SK-N-SH (cell line): Measurements from ENCODE around the gene NYAP1.

Experiments
- EZH2phosphoT487 ChIP-seq: fragments of 200-600 bp; sonication (generic); IDR thresholded peaks from 2 replicates; pipeline ENCODE4 v1.6.1; 2017; ENCODE audit warnings: low read depth, mixed run types, mild to moderate bottlenecking, antibody characterized with exemption, moderate library complexity, borderline replicate concordance
- RCOR1 ChIP-seq: fragments of 150-350 bp; IDR thresholded peaks from 2 replicates; pipeline ENCODE4 v1.6.1; 2017; ENCODE audit warnings: antibody characterized with exemption, low read length
- SIN3A ChIP-seq: IDR thresholded peaks from 2 replicates; pipeline ENCODE4 v1.6.1; 2012; ENCODE audit warnings: low read depth, mild to moderate bottlenecking, low read length, moderate library complexity, borderline replicate concordance
- SMC3 ChIP-seq: IDR thresholded peaks from 2 replicates; pipeline ENCODE4 v1.6.1; 2012; ENCODE audit warnings: low read depth, low read length, improper control_type of control experiment
- YY1 ChIP-seq: IDR thresholded peaks from 2 replicates; pipeline ENCODE4 v1.4.0; 2012; ENCODE audit warnings: low read depth, mild to moderate bottlenecking
- TF ChIP-seq, protein P1 (sequence below): IDR thresholded peaks from 2 replicates; pipeline ENCODE4 v1.6.1; 2012; ENCODE audit warnings: mild to moderate bottlenecking, low read depth, low read length, moderate library complexity
- TF ChIP-seq, protein P2 (sequence below): fragments of 200-600 bp; sonication (generic); IDR thresholded peaks from 2 replicates; pipeline ENCODE4 v1.6.1; 2017; ENCODE audit warnings: antibody characterized with exemption, mild to moderate bottlenecking, moderate library complexity
- TF ChIP-seq, protein P3 (sequence below): IDR thresholded peaks from 2 replicates; pipeline ENCODE4 v1.4.0; 2012; ENCODE audit warnings: low read depth, borderline replicate concordance
- TF ChIP-seq, protein P4 (sequence below): fragments of 150-350 bp; IDR thresholded peaks from 2 replicates; pipeline ENCODE4 v1.6.1; 2016; ENCODE audit warnings: mild to moderate bottlenecking, low read depth, low read length

DNA sequence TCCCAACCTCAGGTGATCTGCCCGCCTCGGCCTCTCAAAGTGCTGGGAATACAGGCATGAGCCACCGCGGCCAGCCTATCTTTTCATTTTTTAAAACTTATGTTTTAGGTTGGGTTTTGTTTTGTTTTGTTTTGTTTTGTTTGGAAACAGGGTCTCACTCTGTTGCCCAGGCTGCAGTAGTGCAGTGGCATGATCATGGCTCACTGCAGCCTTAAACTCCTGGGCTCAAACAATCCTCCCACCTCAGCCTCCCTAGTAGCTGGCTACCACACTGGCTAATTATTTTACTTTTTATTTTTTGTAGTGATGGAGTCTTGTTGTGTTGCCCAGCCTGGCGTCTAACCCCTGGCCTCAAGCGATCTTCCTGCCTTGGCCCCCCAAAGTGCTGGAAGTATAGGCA, 35.9 kb downstream of the NYAP1 start:
- TF ChIP-seq EZH2phosphoT487 (no peak), RCOR1 (no peak), SIN3A (no peak), YY1 (no peak), SMC3 (no peak)
- TF ChIP-seq, protein P1, sequence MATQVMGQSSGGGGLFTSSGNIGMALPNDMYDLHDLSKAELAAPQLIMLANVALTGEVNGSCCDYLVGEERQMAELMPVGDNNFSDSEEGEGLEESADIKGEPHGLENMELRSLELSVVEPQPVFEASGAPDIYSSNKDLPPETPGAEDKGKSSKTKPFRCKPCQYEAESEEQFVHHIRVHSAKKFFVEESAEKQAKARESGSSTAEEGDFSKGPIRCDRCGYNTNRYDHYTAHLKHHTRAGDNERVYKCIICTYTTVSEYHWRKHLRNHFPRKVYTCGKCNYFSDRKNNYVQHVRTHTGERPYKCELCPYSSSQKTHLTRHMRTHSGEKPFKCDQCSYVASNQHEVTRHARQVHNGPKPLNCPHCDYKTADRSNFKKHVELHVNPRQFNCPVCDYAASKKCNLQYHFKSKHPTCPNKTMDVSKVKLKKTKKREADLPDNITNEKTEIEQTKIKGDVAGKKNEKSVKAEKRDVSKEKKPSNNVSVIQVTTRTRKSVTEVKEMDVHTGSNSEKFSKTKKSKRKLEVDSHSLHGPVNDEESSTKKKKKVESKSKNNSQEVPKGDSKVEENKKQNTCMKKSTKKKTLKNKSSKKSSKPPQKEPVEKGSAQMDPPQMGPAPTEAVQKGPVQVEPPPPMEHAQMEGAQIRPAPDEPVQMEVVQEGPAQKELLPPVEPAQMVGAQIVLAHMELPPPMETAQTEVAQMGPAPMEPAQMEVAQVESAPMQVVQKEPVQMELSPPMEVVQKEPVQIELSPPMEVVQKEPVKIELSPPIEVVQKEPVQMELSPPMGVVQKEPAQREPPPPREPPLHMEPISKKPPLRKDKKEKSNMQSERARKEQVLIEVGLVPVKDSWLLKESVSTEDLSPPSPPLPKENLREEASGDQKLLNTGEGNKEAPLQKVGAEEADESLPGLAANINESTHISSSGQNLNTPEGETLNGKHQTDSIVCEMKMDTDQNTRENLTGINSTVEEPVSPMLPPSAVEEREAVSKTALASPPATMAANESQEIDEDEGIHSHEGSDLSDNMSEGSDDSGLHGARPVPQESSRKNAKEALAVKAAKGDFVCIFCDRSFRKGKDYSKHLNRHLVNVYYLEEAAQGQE, result no peak
- TF ChIP-seq, protein P2, sequence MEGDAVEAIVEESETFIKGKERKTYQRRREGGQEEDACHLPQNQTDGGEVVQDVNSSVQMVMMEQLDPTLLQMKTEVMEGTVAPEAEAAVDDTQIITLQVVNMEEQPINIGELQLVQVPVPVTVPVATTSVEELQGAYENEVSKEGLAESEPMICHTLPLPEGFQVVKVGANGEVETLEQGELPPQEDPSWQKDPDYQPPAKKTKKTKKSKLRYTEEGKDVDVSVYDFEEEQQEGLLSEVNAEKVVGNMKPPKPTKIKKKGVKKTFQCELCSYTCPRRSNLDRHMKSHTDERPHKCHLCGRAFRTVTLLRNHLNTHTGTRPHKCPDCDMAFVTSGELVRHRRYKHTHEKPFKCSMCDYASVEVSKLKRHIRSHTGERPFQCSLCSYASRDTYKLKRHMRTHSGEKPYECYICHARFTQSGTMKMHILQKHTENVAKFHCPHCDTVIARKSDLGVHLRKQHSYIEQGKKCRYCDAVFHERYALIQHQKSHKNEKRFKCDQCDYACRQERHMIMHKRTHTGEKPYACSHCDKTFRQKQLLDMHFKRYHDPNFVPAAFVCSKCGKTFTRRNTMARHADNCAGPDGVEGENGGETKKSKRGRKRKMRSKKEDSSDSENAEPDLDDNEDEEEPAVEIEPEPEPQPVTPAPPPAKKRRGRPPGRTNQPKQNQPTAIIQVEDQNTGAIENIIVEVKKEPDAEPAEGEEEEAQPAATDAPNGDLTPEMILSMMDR, result no peak
- TF ChIP-seq, protein P3, sequence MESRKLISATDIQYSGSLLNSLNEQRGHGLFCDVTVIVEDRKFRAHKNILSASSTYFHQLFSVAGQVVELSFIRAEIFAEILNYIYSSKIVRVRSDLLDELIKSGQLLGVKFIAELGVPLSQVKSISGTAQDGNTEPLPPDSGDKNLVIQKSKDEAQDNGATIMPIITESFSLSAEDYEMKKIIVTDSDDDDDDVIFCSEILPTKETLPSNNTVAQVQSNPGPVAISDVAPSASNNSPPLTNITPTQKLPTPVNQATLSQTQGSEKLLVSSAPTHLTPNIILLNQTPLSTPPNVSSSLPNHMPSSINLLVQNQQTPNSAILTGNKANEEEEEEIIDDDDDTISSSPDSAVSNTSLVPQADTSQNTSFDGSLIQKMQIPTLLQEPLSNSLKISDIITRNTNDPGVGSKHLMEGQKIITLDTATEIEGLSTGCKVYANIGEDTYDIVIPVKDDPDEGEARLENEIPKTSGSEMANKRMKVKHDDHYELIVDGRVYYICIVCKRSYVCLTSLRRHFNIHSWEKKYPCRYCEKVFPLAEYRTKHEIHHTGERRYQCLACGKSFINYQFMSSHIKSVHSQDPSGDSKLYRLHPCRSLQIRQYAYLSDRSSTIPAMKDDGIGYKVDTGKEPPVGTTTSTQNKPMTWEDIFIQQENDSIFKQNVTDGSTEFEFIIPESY, result no peak
- TF ChIP-seq, protein P4, sequence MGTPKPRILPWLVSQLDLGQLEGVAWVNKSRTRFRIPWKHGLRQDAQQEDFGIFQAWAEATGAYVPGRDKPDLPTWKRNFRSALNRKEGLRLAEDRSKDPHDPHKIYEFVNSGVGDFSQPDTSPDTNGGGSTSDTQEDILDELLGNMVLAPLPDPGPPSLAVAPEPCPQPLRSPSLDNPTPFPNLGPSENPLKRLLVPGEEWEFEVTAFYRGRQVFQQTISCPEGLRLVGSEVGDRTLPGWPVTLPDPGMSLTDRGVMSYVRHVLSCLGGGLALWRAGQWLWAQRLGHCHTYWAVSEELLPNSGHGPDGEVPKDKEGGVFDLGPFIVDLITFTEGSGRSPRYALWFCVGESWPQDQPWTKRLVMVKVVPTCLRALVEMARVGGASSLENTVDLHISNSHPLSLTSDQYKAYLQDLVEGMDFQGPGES, result no peak
